Activated naive CD4-positive, alpha-beta T cell treated with anti-CD3 and anti-CD28 coated beads for 36 hours (primary cell): ENCODE data around the gene CEP78. TPM values are rescaled to one million over a fixed set of nuclear protein-coding genes. Genes with fewer than 3 reads are reported as not detected.

ENCODE experiments used
- CTCF ChIA-PET: fragments of 350-600 bp; sonication (Branson Sonifier 250); formaldehyde crosslinking; loops from one replicate; lab custom pipeline; 2021; ENCODE audit warnings: antibody characterized with exemption; lab: Charles Lee
- DNase-seq: peaks from one replicate; pipeline ENCODE4 v3.0.0-alpha.2; 2020
- H3K27ac Mint-ChIP-seq: one replicate; pipeline ENCODE4 v1.8.0; 2021; ENCODE audit warnings: mild to moderate bottlenecking, mixed read lengths
- H3K27me3 Mint-ChIP-seq: one replicate; pipeline ENCODE4 v1.8.0; 2021; ENCODE audit warnings: low read depth, mixed read lengths
- H3K36me3 Mint-ChIP-seq: one replicate; pipeline ENCODE4 v1.8.0; 2021; ENCODE audit warnings: low read depth, mixed read lengths
- H3K4me1 Mint-ChIP-seq: one replicate; pipeline ENCODE4 v1.8.0; 2021; ENCODE audit warnings: low read depth, mixed read lengths
- H3K4me3 Mint-ChIP-seq: one replicate; pipeline ENCODE4 v1.8.0; 2021; ENCODE audit warnings: mild to moderate bottlenecking, moderate library complexity, mixed read lengths
- H3K9me3 Mint-ChIP-seq: one replicate; pipeline ENCODE4 v1.8.0; 2021; ENCODE audit warnings: mixed read lengths
- intact Hi-C: fragments of 100-400 bp; cut with micrococcal nuclease; formaldehyde crosslinking; loops from one replicate; pipeline ENCODE4 v1.15.1; 2023
- total RNA-seq, 2 experiments: library from RNA; stranded (reverse); gene quantifications; one replicate each; pipeline ENCODE4 v1.2.3, GENCODE V29; 2021

CEP78 gene
- total RNA-seq, 2 experiments from 2014 or later: 39.5 to 39.7 TPM

- peaks cover 2% of the 10 kb centered on the region for H3K27me3 Mint-ChIP-seq
- intact Hi-C loops: loop anchor here (10.0 kb wide), 1 partner anchor 817 kb away; no protein-coding TSS in a partner anchor
- peaks cover 20% of the 10 kb centered on the region for H3K4me1 Mint-ChIP-seq
- H3K27ac Mint-ChIP-seq: no peak overlapping the region
- no peaks in the 10 kb centered on the region for H3K9me3 Mint-ChIP-seq
- DNase-seq: no peak
- H3K4me3 Mint-ChIP-seq: no peak overlapping the region
- CTCF ChIA-PET: interaction anchor here (0.6 kb wide), 1 partner anchor 71 kb away, joined by 3 read pairs; no protein-coding TSS in a partner anchor
- no peaks in the 10 kb centered on the region for H3K36me3 Mint-ChIP-seq
Measured at GRCh38 chr9:78291240-78291925, 55.5 kb downstream of the CEP78 start.

- Mint-ChIP-seq H3K36me3 (no peaks in the 10 kb centered on the region), H3K4me1 (peaks cover 23% of the 10 kb centered on the region), H3K4me3 (no peak overlapping the region), H3K27me3 (no peaks in the 10 kb centered on the region), H3K9me3 (no peaks in the 10 kb centered on the region), H3K27ac (no peak overlapping the region)
- CTCF ChIA-PET: interaction anchor here (0.6 kb wide), 1 partner anchor 564 kb away, joined by 3 read pairs; no protein-coding TSS in a partner anchor
- no peak for DNase-seq
- intact Hi-C loops: loop anchor here (10.0 kb wide), 1 partner anchor 817 kb away; no protein-coding TSS in a partner anchor
Measured at GRCh38 chr9:78292026-78292425, 56.2 kb downstream of the CEP78 start.

- Mint-ChIP-seq H3K27ac (no peak overlapping the region), H3K4me3 (peak overlapping the region; percentile 33), H3K4me1 (peaks cover 23% of the 10 kb centered on the region), H3K9me3 (no peaks in the 10 kb centered on the region), H3K36me3 (peaks cover 5% of the 10 kb centered on the region), H3K27me3 (no peaks in the 10 kb centered on the region)
- peak; percentile 50 for DNase-seq
- CTCF ChIA-PET: interaction anchor here (0.6 to 0.7 kb wide), 3 partner anchors 77 to 565 kb away, joined by 3 read pairs; no protein-coding TSS in a partner anchor
- intact Hi-C loops: loop anchor here (10.0 kb wide), 1 partner anchor 818 kb away; no protein-coding TSS in a partner anchor
Measured at GRCh38 chr9:78292716-78293497, 57.0 kb downstream of the CEP78 start.

- Mint-ChIP-seq H3K36me3 (peaks cover 13% of the 10 kb centered on the region), H3K4me3 (no peak overlapping the region), H3K4me1 (peaks cover 27% of the 10 kb centered on the region), H3K27ac (no peak overlapping the region), H3K27me3 (no peaks in the 10 kb centered on the region), H3K9me3 (no peaks in the 10 kb centered on the region)
- intact Hi-C loops: loop anchor here (5.0 to 10.0 kb wide), 3 partner anchors 162 to 820 kb away; no protein-coding TSS in a partner anchor
- CTCF ChIA-PET: interaction anchor here (1.4 kb wide), 1 partner anchor 58 kb away, joined by 4 read pairs; the partner anchor contains the start of gene CEP78
- no peak for DNase-seq
Measured at GRCh38 chr9:78294290-78295176, 58.7 kb downstream of the CEP78 start.

- intact Hi-C loops: loop anchor here (5.0 to 10.0 kb wide), 3 partner anchors 163 to 820 kb away; no protein-coding TSS in a partner anchor
- Mint-ChIP-seq H3K27me3 (no peaks in the 10 kb centered on the region), H3K9me3 (no peaks in the 10 kb centered on the region), H3K36me3 (peaks cover 18% of the 10 kb centered on the region), H3K27ac (no peak overlapping the region), H3K4me1 (peaks cover 32% of the 10 kb centered on the region), H3K4me3 (no peak overlapping the region)
- no peak for DNase-seq
- CTCF ChIA-PET: no interaction called here
Measured at GRCh38 chr9:78295177-78295575, 59.3 kb downstream of the CEP78 start.

- intact Hi-C loops: loop anchor here (2.0 to 10.0 kb wide), 6 partner anchors 35 to 821 kb away; no protein-coding TSS in a partner anchor
- peak overlapping the region; percentile 81 for H3K4me3 Mint-ChIP-seq
- CTCF ChIA-PET: interaction anchor here (0.7 kb wide), 1 partner anchor 113 kb away, joined by 3 read pairs; no protein-coding TSS in a partner anchor
- H3K27ac Mint-ChIP-seq: peak overlapping the region; percentile 94
- peaks cover 35% of the 10 kb centered on the region for H3K4me1 Mint-ChIP-seq
- no peaks in the 10 kb centered on the region for H3K27me3 Mint-ChIP-seq
- peaks cover 20% of the 10 kb centered on the region for H3K36me3 Mint-ChIP-seq
- DNase-seq: no peak
- H3K9me3 Mint-ChIP-seq: no peaks in the 10 kb centered on the region
Measured at GRCh38 chr9:78295731-78296130, 59.9 kb downstream of the CEP78 start.

GRCh38 chr9:78296201-78296892 lies 60.5 kb downstream of the CEP78 start:
- Mint-ChIP-seq H3K27ac (peak overlapping the region; percentile 94), H3K9me3 (no peaks in the 10 kb centered on the region), H3K27me3 (no peaks in the 10 kb centered on the region), H3K4me3 (peak overlapping the region; percentile 81), H3K36me3 (peaks cover 23% of the 10 kb centered on the region), H3K4me1 (peaks cover 36% of the 10 kb centered on the region)
- CTCF ChIA-PET: interaction anchor here (0.7 to 1.1 kb wide), 4 partner anchors 11 to 113 kb away, joined by 3 read pairs; no protein-coding TSS in a partner anchor
- intact Hi-C loops: loop anchor here (2.0 to 10.0 kb wide), 6 partner anchors 36 to 822 kb away; no protein-coding TSS in a partner anchor
- DNase-seq: peak; percentile 41

GRCh38 chr9:78296893-78297671 lies 61.2 kb downstream of the CEP78 start, which contains the start of gene PSAT1:
Gene PSAT1, plus strand, starts transcription at chr9:78297125. Its CDS starts 86 bp downstream, at chr9:78297211.
- Mint-ChIP-seq H3K36me3 (peaks cover 29% of the 10 kb centered on the region), H3K27ac (peak within 1 kb of the TSS; percentile 94), H3K27me3 (no peaks in the 10 kb centered on the region), H3K4me1 (peaks cover 40% of the 10 kb centered on the region), H3K4me3 (peak within 1 kb of the TSS; percentile 81), H3K9me3 (no peaks in the 10 kb centered on the region)
- intact Hi-C loops: loop anchor here (1.0 to 10.0 kb wide), 9 partner anchors 36 to 1274 kb away; partner anchors contain the start of genes CEP78, TLE4 and VPS13A
- CTCF ChIA-PET: interaction anchor here (0.7 to 1.1 kb wide), 4 partner anchors 12 to 33 kb away, joined by 3 read pairs; no protein-coding TSS in a partner anchor
- peak; percentile 95 for DNase-seq

GRCh38 chr9:78297672-78297961 lies 61.7 kb downstream of the CEP78 start:
- Mint-ChIP-seq H3K27ac (peak overlapping the region; percentile 73), H3K4me3 (peak overlapping the region; percentile 81)

More at GRCh38 chr9:78297672-78297961, 61.7 kb downstream of the CEP78 start:
- H3K4me1 Mint-ChIP-seq: peaks cover 39% of the 10 kb centered on the region
- DNase-seq: no peak
- peaks cover 32% of the 10 kb centered on the region for H3K36me3 Mint-ChIP-seq
- CTCF ChIA-PET: interaction anchor here (0.7 to 1.1 kb wide), 3 partner anchors 16 to 543 kb away, joined by 3 to 4 read pairs (median 3); no protein-coding TSS in a partner anchor
- H3K27me3 Mint-ChIP-seq: no peaks in the 10 kb centered on the region
- intact Hi-C loops: loop anchor here (1.0 to 10.0 kb wide), 9 partner anchors 37 to 1274 kb away; partner anchors contain the start of genes CEP78, TLE4 and VPS13A
- no peaks in the 10 kb centered on the region for H3K9me3 Mint-ChIP-seq
